GM23248 (cell line): ENCODE results near the gene UGGT1. TPM values are rescaled to one million over a fixed set of nuclear protein-coding genes. Genes with fewer than 3 reads are reported as not detected.

ENCODE experiments used
- DNase-seq: peaks from one replicate; pipeline ENCODE4 v3.0.0-alpha.2; 2015
- H2AFZ ChIP-seq: fragments of 200-600 bp; sonication (generic); 2 replicates; pipeline ENCODE4 v1.6.1; 2016; ENCODE audit warnings: antibody characterized with exemption
- H3F3A ChIP-seq: fragments of 200-600 bp; sonication (generic); 2 replicates; pipeline ENCODE4 v1.6.1; 2016; ENCODE audit warnings: mild to moderate bottlenecking, antibody characterized with exemption, mixed run types; ENCODE audit not compliant: insufficient read depth
- H3K27ac ChIP-seq: fragments of 200-600 bp; sonication (generic); 2 replicates; pipeline ENCODE4 v1.5.1; 2016; ENCODE audit warnings: mild to moderate bottlenecking
- H3K27me3 ChIP-seq: fragments of 200-600 bp; sonication (generic); replicated peaks from 2 replicates; pipeline ENCODE4 v1.6.1; 2016; ENCODE audit warnings: mild to moderate bottlenecking; ENCODE audit not compliant: insufficient read depth
- H3K36me3 ChIP-seq: fragments of 200-600 bp; sonication (generic); 2 replicates; pipeline ENCODE4 v1.6.1; 2016; ENCODE audit warnings: low read depth, mild to moderate bottlenecking
- H3K4me1 ChIP-seq: fragments of 200-600 bp; sonication (generic); 2 replicates; pipeline ENCODE4 v1.6.1; 2016; ENCODE audit warnings: mild to moderate bottlenecking; ENCODE audit not compliant: insufficient read depth
- H3K4me2 ChIP-seq: fragments of 200-600 bp; sonication (generic); one replicate; pipeline ENCODE4 v1.6.1; 2016; ENCODE audit warnings: mild to moderate bottlenecking; ENCODE audit not compliant: unreplicated experiment
- H3K4me3 ChIP-seq: fragments of 200-600 bp; sonication (generic); 2 replicates; pipeline ENCODE4 v1.5.1; 2016; ENCODE audit warnings: mild to moderate bottlenecking
- H3K79me2 ChIP-seq: fragments of 200-600 bp; sonication (generic); 2 replicates; pipeline ENCODE4 v1.6.1; 2016; ENCODE audit warnings: mild to moderate bottlenecking; ENCODE audit not compliant: insufficient read depth
- H3K9ac ChIP-seq: fragments of 200-600 bp; sonication (generic); 2 replicates; pipeline ENCODE4 v1.6.1; 2016; ENCODE audit warnings: mild to moderate bottlenecking
- H3K9me2 ChIP-seq: fragments of 200-600 bp; sonication (generic); 2 replicates; pipeline ENCODE4 v1.6.1; 2016; ENCODE audit warnings: mixed run types, mild to moderate bottlenecking, moderate library complexity; ENCODE audit not compliant: insufficient read depth
- H3K9me3 ChIP-seq: fragments of 200-600 bp; sonication (generic); one replicate; pipeline ENCODE4 v1.6.1; 2017; ENCODE audit warnings: low read depth
- H4K20me1 ChIP-seq: fragments of 200-600 bp; sonication (generic); 2 replicates; pipeline ENCODE4 v1.6.0; 2016; ENCODE audit not compliant: insufficient read depth
- EZH2 ChIP-seq: fragments of 200-600 bp; sonication (generic); IDR thresholded peaks from 2 replicates; pipeline ENCODE4 v1.6.1; 2018; ENCODE audit warnings: antibody characterized with exemption, mild to moderate bottlenecking; ENCODE audit not compliant: insufficient read depth, poor library complexity, severe bottlenecking
- EZH2phosphoT487 ChIP-seq: fragments of 200-600 bp; sonication (generic); IDR thresholded peaks from 2 replicates; pipeline ENCODE4 v1.6.1; 2018; ENCODE audit warnings: antibody characterized with exemption, moderate library complexity, mild to moderate bottlenecking, low read depth; ENCODE audit not compliant: insufficient read depth
- WGBS, 2 experiments: methylation state at CpG; one replicate each; pipeline ENCODE4 v1.1.6; 2015 to 2017; ENCODE audit warnings: low lambda C conversion rate in 2 of 2, low coverage in 1 of 2; ENCODE audit errors: missing lambda C conversion rate in 2 of 2; 5-methylcytosine and 5-hydroxymethylcytosine counted together
- in situ Hi-C: fragments of 300-500 bp; cut with MboI; formaldehyde crosslinking; loops from 2 replicates; pipeline ENCODE4 v1.15.0; 2020
- polyA plus RNA-seq: library from polyadenylated mRNA; unstranded; fragments of >200 nt; fragmentation: Nextera tagmentation; extraction: Ambion mirVana; gene quantifications from 2 replicates; pipeline ENCODE4 v1.2.1, GENCODE V29; 2016
- total RNA-seq: library from RNA; depleted of rRNA; stranded (reverse); fragments of >200 nt; shearing (Covaris generic); gene quantifications from 2 replicates; pipeline ENCODE4 v1.2.3, GENCODE V29; 2014

Gene UGGT1
- total and polyA plus RNA-seq, 2 experiments from 2014 or later: 16.9 to 53.6 TPM

DNA sequence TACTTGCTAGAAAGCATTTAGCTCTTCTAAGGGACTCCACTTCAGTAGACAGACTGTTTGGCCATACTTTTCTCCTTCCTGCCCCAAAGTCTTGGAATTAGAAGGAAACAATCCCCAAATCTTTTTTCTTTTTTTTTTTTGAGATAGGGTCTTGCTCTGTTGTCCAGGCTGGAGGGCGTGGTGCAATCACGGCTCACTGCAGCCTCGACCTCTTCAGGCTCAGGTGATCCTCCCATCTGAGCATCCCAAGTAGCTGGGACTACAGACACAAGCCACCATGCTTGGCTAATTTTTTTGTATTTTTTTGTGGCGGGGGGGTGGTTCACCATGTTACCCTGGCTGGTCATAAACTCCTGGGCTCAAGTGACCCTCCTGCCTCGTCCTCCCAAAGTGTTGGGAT is 6.2 kb upstream of the UGGT1 start:
- H3K79me2 ChIP-seq: no peaks in the 10 kb centered on the region
- in situ Hi-C loops: no loop called here
- no peak overlapping the region for H3K9ac ChIP-seq
- DNase-seq: no peak
- H3K4me3 ChIP-seq: no peak overlapping the region
- no peak overlapping the region for H3K4me2 ChIP-seq
- no peak overlapping the region for H2AFZ ChIP-seq
- no peak overlapping the region for H3K27ac ChIP-seq
- no peaks in the 10 kb centered on the region for H3K36me3 ChIP-seq
- no peaks in the 10 kb centered on the region for H3F3A ChIP-seq
- H4K20me1 ChIP-seq: no peaks in the 10 kb centered on the region
- no peaks in the 10 kb centered on the region for H3K27me3 ChIP-seq
- 28 to 47% methylated on average over 5 of the region's 5 CpGs for WGBS, 2 experiments
- H3K9me3 ChIP-seq: no peaks in the 10 kb centered on the region
- H3K4me1 ChIP-seq: no peaks in the 10 kb centered on the region
- H3K9me2 ChIP-seq: no peaks in the 10 kb centered on the region
- no peak for TF ChIP-seq EZH2phosphoT487
- TF ChIP-seq EZH2: no peak

GRCh38 chr2:128086244-128086643 is 4.8 kb upstream of the UGGT1 start:
- Histone ChIP-seq H2AFZ (no peak overlapping the region), H3K79me2 (peaks cover 1% of the 10 kb centered on the region), H3K9me3 (no peaks in the 10 kb centered on the region), H3K9me2 (no peaks in the 10 kb centered on the region), H3K4me1 (no peaks in the 10 kb centered on the region), H3F3A (no peaks in the 10 kb centered on the region), H4K20me1 (no peaks in the 10 kb centered on the region), H3K9ac (no peak overlapping the region), H3K4me3 (no peak overlapping the region), H3K27me3 (no peaks in the 10 kb centered on the region), H3K4me2 (no peak overlapping the region), H3K27ac (no peak overlapping the region), H3K36me3 (no peaks in the 10 kb centered on the region)
- in situ Hi-C loops: no loop called here
- TF ChIP-seq EZH2 (no peak), EZH2phosphoT487 (no peak)
- DNase-seq: no peak
- 70 to 79% methylated on average over 3 of the region's 3 CpGs for WGBS, 2 experiments

DNA sequence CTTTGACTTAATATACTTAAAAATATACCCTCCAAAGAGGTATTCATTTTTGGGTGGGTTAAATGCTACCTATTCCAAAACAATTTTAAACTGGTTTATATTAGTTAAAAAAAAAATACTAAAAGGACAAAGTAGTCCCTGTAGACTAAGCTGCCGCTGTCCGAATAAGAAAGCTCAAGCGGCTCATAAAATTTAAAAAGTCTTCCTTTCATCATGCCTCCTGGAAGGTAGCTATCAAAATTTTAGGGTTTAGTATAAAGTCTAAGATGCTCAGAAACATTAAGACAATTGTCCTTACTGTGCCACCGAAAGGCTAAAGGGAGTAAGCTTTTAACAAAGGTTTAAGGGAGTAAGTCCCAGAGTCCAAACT is 440 bp upstream of the UGGT1 start:
- peak overlapping the region; percentile 81 for H3K27ac ChIP-seq
- H3K9me3 ChIP-seq: no peaks in the 10 kb centered on the region
- no peaks in the 10 kb centered on the region for H3K27me3 ChIP-seq
- H4K20me1 ChIP-seq: no peaks in the 10 kb centered on the region
- H3K36me3 ChIP-seq: no peaks in the 10 kb centered on the region
- H3K9ac ChIP-seq: peak overlapping the region; percentile 95
- H3K4me3 ChIP-seq: peak overlapping the region; percentile 97
- no peak for DNase-seq
- in situ Hi-C loops: no loop called here
- TF ChIP-seq EZH2 (no peak), EZH2phosphoT487 (no peak)
- peak overlapping the region; percentile 95 for H2AFZ ChIP-seq
- no peaks in the 10 kb centered on the region for H3F3A ChIP-seq
- peaks cover 44% of the 10 kb centered on the region for H3K79me2 ChIP-seq
- H3K9me2 ChIP-seq: no peaks in the 10 kb centered on the region
- H3K4me1 ChIP-seq: no peaks in the 10 kb centered on the region
- WGBS, 2 experiments: 0 to 5% methylated on average over 4 of the region's 4 CpGs
- peak overlapping the region; percentile 81 for H3K4me2 ChIP-seq

DNA sequence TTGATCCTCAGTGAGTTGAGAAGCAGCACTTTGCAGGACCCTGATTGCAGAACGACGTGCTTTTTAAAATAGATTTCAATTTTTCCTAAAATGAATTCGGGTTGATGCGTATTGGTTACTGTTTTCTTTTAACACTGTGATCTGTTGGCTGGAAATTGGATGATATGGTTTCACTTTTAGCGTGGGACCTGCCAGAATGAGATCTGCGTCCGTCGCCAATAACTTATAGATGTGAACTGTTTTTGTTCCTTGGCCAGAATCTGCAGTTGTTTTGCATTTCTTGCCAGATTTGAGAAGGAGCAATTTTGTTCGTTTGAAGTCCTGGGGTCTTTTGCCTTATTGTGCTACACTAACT is 703 bp downstream of the UGGT1 start:
- 1 to 2% methylated on average over 9 of the region's 9 CpGs for WGBS, 2 experiments
- Histone ChIP-seq H3K9me3 (no peaks in the 10 kb centered on the region), H3K27me3 (no peaks in the 10 kb centered on the region), H3K9me2 (no peaks in the 10 kb centered on the region), H3K4me3 (peak overlapping the region; percentile 97), H3K4me2 (peak overlapping the region; percentile 92), H4K20me1 (no peaks in the 10 kb centered on the region), H3K9ac (peak overlapping the region; percentile 95), H3K79me2 (peaks cover 56% of the 10 kb centered on the region), H3K27ac (peak overlapping the region; percentile 81), H3K4me1 (no peaks in the 10 kb centered on the region), H3K36me3 (no peaks in the 10 kb centered on the region), H3F3A (no peaks in the 10 kb centered on the region), H2AFZ (peak overlapping the region; percentile 95)
- TF ChIP-seq EZH2phosphoT487 (no peak), EZH2 (no peak)
- DNase-seq: peak; percentile 68
- in situ Hi-C loops: no loop called here

GRCh38 chr2:128092656-128093055 is 1.7 kb downstream of the UGGT1 start:
- H3K4me2 ChIP-seq: peak overlapping the region; percentile 92
- WGBS, 2 experiments: 54 to 55% methylated on average over 3 of the region's 3 CpGs
- no peaks in the 10 kb centered on the region for H4K20me1 ChIP-seq
- H3K27ac ChIP-seq: no peak overlapping the region
- no peaks in the 10 kb centered on the region for H3F3A ChIP-seq
- no peaks in the 10 kb centered on the region for H3K27me3 ChIP-seq
- 0 out of 2 replicates have a peak, but pooled peaks cover 3% of the 10 kb centered on the region for H3K36me3 ChIP-seq
- H3K4me3 ChIP-seq: peak overlapping the region; percentile 97
- peak overlapping the region; percentile 95; the same call in 1 of the 2 replicates for H3K9ac ChIP-seq
- peaks cover 65% of the 10 kb centered on the region for H3K79me2 ChIP-seq
- H3K4me1 ChIP-seq: no peaks in the 10 kb centered on the region
- no peaks in the 10 kb centered on the region for H3K9me3 ChIP-seq
- DNase-seq: no peak
- H3K9me2 ChIP-seq: no peaks in the 10 kb centered on the region
- H2AFZ ChIP-seq: no peak overlapping the region
- in situ Hi-C loops: no loop called here
- no peak for TF ChIP-seq EZH2
- TF ChIP-seq EZH2phosphoT487: no peak
